ENCODE results near the gene ZNF771. TPM values are rescaled to one million over a fixed set of nuclear protein-coding genes. Genes with fewer than 3 reads are reported as not detected.

The ZNF771 gene
- total RNA-seq, 4 donors from 2014 or later = 3.7 to 15.1 (median 7.0) TPM

DNA sequence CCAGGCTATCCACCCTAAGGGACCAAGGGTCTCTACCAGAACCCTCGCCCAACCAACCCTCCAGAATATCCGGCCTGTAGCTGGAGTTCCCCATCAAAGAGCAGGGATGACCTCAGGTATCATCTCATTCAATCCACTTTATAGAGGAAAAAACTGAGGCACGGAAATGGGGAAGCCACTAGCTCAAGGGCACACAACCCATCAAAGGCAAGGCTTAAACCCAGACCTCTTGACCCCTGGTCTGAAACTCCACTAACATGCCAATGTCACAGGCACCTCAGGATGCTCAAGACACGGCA lies 38.7 kb upstream of the ZNF771 start:
- Histone ChIP-seq H3K9me3 (no peaks in the 10 kb centered on the region), H3K27ac (peak overlapping the region; percentile 80 to 98 (median 96)), H3K4me3 (peak overlapping the region; percentile 64 to 94 (median 74)), H3K36me3 (peaks cover 0 to 31% (median 6%) of the 10 kb centered on the region in 3 donors), H3K4me1 (peaks cover 19 to 60% (median 34%) of the 10 kb centered on the region in 3 donors), H3K27me3 (no peaks in the 10 kb centered on the region)
- TF ChIP-seq, protein P1, sequence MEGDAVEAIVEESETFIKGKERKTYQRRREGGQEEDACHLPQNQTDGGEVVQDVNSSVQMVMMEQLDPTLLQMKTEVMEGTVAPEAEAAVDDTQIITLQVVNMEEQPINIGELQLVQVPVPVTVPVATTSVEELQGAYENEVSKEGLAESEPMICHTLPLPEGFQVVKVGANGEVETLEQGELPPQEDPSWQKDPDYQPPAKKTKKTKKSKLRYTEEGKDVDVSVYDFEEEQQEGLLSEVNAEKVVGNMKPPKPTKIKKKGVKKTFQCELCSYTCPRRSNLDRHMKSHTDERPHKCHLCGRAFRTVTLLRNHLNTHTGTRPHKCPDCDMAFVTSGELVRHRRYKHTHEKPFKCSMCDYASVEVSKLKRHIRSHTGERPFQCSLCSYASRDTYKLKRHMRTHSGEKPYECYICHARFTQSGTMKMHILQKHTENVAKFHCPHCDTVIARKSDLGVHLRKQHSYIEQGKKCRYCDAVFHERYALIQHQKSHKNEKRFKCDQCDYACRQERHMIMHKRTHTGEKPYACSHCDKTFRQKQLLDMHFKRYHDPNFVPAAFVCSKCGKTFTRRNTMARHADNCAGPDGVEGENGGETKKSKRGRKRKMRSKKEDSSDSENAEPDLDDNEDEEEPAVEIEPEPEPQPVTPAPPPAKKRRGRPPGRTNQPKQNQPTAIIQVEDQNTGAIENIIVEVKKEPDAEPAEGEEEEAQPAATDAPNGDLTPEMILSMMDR (IDR thresholded peaks at IDR 0.05) = no peak
- TF ChIP-seq POLR2A (IDR thresholded peaks at IDR 0.05) = no peak
- intact Hi-C loops (cut with DNase I) = no loop called here
- no peak for DNase-seq
- 0% methylated on average over 1 of the region's 4 CpGs; no CpG with 5 or more reads in 1 of the 2 donors for WGBS, 2 donors

DNA sequence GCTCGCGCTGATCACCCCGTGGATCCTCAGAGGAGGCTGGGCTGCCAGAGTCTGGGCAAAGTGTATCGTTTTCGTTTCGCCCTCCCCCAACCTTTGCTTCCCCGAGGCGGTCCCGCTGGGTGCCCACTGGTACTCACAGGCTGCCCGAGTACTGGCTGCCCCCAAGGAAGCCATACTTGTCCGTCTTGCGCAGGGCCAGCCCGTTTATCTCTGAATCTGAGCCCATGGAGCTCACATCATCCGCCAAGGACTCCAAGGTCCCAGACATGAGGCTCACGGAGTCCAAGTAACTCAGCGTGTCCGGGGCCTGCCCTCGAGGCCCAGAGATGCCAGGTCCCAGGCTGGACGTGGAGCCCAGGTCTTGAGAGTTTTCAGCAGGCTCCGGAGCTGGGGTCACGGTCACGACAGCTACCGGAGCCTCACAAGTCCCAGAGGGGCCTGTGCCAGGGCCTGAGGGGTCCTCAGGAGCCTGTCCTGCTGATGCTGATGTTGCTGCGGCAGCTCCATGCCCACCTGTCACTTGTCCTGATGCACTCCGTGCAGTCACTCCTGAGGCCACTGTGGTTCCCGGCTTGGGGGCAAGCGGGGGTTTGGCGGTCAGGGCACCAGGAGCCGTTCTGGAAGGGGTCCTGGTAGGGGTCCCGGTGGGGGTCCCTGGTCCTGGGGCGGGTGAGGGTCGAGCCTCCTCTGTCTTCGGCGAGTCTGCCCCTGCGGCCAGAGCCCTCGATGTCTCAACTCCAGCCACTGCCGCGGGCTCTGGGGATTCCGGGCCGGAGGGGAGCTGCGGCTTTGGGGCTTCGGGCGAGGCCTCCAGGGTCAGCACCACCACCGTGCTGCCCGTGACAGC lies 38.1 kb upstream of the ZNF771 start:
- Histone ChIP-seq H3K4me3 (peak overlapping the region; percentile 64 to 94 (median 74)), H3K36me3 (peaks cover 0 to 26% (median 6%) of the 10 kb centered on the region in 3 donors), H3K4me1 (peaks cover 19 to 60% (median 34%) of the 10 kb centered on the region in 3 donors), H3K9me3 (no peaks in the 10 kb centered on the region), H3K27me3 (no peaks in the 10 kb centered on the region), H3K27ac (peak overlapping the region; percentile 80 to 98 (median 96))
- WGBS, 2 donors = 0% methylated on average over 4 to 13 of the region's 45 CpGs
- no peak for TF ChIP-seq POLR2A (IDR thresholded peaks at IDR 0.05)
- TF ChIP-seq, protein P1 (IDR thresholded peaks at IDR 0.05) = no peak
- no peak for DNase-seq
- intact Hi-C loops (cut with DNase I) = no loop called here

DNA sequence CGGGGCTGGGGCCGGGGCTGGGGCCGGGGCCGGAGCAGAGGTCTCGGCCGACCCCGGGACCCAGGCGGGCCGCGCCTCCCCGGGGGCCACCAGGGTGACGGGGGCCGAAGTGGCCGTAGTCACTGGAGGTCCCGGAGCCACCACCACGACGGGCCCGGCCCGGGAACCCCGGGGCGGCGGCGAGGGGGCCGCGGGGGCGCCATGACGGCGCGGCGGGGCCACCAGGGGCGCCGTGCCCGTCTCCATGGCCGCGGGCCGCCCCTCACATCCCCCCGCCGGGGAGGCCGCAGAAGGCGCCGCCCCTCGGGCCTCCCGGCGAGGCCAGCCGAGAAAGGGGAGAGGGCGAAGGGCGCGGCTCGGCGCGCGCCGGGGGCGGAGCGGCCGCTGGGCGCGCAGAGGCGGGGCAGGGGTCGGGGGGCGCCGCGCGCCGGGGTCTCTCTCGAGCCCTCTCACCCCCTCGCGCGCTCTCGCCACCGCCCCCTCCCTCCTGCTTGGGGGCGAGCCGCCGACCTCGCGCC lies 37.4 kb upstream of the ZNF771 start:
- H3K4me3 ChIP-seq = peak overlapping the region; percentile 64 to 94 (median 74)
- intact Hi-C loops (cut with DNase I) = no loop called here
- TF ChIP-seq, protein P1 (IDR thresholded peaks at IDR 0.05) = peak in 1 of 6 experiments; percentile 27
- TF ChIP-seq POLR2A (IDR thresholded peaks at IDR 0.05) = peak in 1 of 4 donors; percentile 78
- H3K27me3 ChIP-seq = no peaks in the 10 kb centered on the region
- H3K27ac ChIP-seq = peak overlapping the region; percentile 80 to 98 (median 96)
- H3K9me3 ChIP-seq = no peaks in the 10 kb centered on the region
- peaks cover 19 to 56% (median 34%) of the 10 kb centered on the region in 3 donors for H3K4me1 ChIP-seq
- no peak for DNase-seq
- no CpG with 5 or more reads among the region's 76 CpGs for WGBS, 2 donors
- peaks cover 0 to 19% (median under 1%) of the 10 kb centered on the region in 3 donors for H3K36me3 ChIP-seq

DNA sequence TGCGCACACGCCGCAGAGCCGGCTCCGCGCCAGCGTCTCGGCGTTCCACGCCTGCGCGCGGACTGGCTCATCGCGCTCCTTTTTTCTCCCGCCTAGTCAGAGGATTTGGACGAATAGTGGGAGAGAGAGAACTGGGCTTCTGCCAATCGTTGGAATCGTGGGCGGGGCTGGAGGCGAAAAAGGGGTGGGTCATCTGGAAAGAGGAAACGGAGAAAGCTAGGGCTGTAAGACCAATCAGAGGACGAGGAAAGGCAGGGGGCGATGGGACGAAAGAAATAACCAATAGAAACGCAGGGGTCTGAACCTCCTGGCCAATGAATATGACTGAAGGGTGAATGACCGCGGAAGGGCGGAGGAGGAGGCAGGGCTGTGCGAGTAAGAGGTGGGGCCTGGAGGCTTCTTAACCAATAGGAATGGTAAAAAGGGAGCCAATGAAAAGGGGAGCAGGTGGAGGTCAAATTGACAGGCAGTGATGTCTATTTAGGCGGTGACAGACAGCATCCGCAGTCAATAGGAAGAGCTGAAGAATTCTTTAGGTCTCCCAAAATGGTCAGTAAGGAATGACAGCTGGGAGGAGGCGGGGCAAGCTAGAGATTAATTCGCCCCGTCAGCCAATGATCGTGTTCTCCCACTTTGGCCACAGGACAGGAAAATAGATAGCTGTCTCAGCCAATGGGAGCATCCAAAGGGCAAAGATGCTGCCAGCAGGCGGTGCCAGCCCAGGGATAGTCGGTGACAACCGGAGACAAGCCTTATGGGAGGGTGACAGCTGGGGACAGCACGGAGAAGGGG lies 36.8 kb upstream of the ZNF771 start, which contains the start of gene TBC1D10B:
TBC1D10B (minus strand) TSS at position 39 of the 792 bp plus-strand sequence. CDS start 311 bp downstream, outside the sequence.
- intact Hi-C loops (cut with DNase I) = no loop called here
- no peaks in the 10 kb centered on the region for H3K27me3 ChIP-seq
- peaks cover 0 to 12% (median 0%) of the 10 kb centered on the region in 3 donors for H3K36me3 ChIP-seq
- WGBS, 2 donors = 0% methylated on average over 24 of the region's 40 CpGs
- TF ChIP-seq POLR2A (IDR thresholded peaks at IDR 0.05) = peak in 3 of 4 donors; percentile 40 to 72 (median 54)
- TF ChIP-seq, protein P1 (IDR thresholded peaks at IDR 0.05) = peak in 2 of 6 experiments; percentile 35 to 41
- peak within 1 kb of the TSS; percentile 90 to 98 (median 96) for H3K27ac ChIP-seq
- H3K4me1 ChIP-seq = peaks cover 19 to 50% (median 34%) of the 10 kb centered on the region in 3 donors
- peak within 1 kb of the TSS; percentile 64 to 94 (median 74) for H3K4me3 ChIP-seq
- DNase-seq = peak; percentile 100
- H3K9me3 ChIP-seq = no peaks in the 10 kb centered on the region

Data from esophagus squamous epithelium (tissue), 5 donors.